ENCODE data around the gene ZNHIT2.

Gene ZNHIT2

GRCh38 chr11:65113839-65114238 lies 3.7 kb downstream of the ZNHIT2 start:
- DNase-seq, result no peak
- Histone ChIP-seq H4K20me1 (ENCODE audit: insufficient read depth, low read length) (peaks cover 30% of the 10 kb centered on the region), H3K4me1 (ENCODE audit: insufficient read depth, low read length) (peaks cover 72% of the 10 kb centered on the region), H2AFZ (ENCODE audit: low read depth, low read length) (no peak overlapping the region), H3K79me2 (ENCODE audit: insufficient read depth, low read length) (peaks cover 46% of the 10 kb centered on the region), H3K9ac (ENCODE audit: low read depth, low read length) (peak overlapping the region; percentile 93), H3K27me3 (ENCODE audit: insufficient read depth, low read length, poor library complexity) (no peaks in the 10 kb centered on the region), H3K4me2 (ENCODE audit: insufficient read depth, low read length) (peak overlapping the region; percentile 99), H3K36me3 (ENCODE audit: insufficient read depth, low read length) (peaks cover 52% of the 10 kb centered on the region), H3K4me3 (ENCODE audit: low read depth in 1 of 2, low read length in 2 of 2) (no peak overlapping the region; a peak in 1 of 4 replicates), H3K27ac (ENCODE audit: low read length) (no peak overlapping the region), H3K9me3 (ENCODE audit: insufficient read depth, low read length, severe bottlenecking) (no peaks in the 10 kb centered on the region)
- ATAC-seq (ENCODE audit: insufficient read depth, low read depth), result no peak
- no peak for TF ChIP-seq CTCF (IDR thresholded peaks at IDR 0.05; ENCODE audit: borderline replicate concordance, extremely low read depth, low read length, poor library complexity, severe bottlenecking)
- no peak for TF ChIP-seq EZH2 (IDR thresholded peaks at IDR 0.05; ENCODE audit: borderline replicate concordance, low read depth, low read length, severe bottlenecking)

- no peak for DNase-seq
- Histone ChIP-seq H4K20me1 (ENCODE audit: insufficient read depth, low read length) (peaks cover 30% of the 10 kb centered on the region), H3K9me3 (ENCODE audit: insufficient read depth, low read length, severe bottlenecking) (no peaks in the 10 kb centered on the region), H3K4me1 (ENCODE audit: insufficient read depth, low read length) (peaks cover 70% of the 10 kb centered on the region), H3K4me3 (ENCODE audit: low read depth in 1 of 2, low read length in 2 of 2) (peak overlapping the region; percentile 36 to 80; a peak in 3 of 4 replicates), H3K27ac (ENCODE audit: low read length) (peak overlapping the region; percentile 88), H3K9ac (ENCODE audit: low read depth, low read length) (peak overlapping the region; percentile 93), H3K4me2 (ENCODE audit: insufficient read depth, low read length) (peak overlapping the region; percentile 99), H2AFZ (ENCODE audit: low read depth, low read length) (peak overlapping the region; percentile 90), H3K79me2 (ENCODE audit: insufficient read depth, low read length) (peaks cover 46% of the 10 kb centered on the region), H3K36me3 (ENCODE audit: insufficient read depth, low read length) (peaks cover 51% of the 10 kb centered on the region), H3K27me3 (ENCODE audit: insufficient read depth, low read length, poor library complexity) (no peaks in the 10 kb centered on the region)
- TF ChIP-seq CTCF (IDR thresholded peaks at IDR 0.05; ENCODE audit: borderline replicate concordance, extremely low read depth, low read length, poor library complexity, severe bottlenecking), result no peak
- TF ChIP-seq EZH2 (IDR thresholded peaks at IDR 0.05; ENCODE audit: borderline replicate concordance, low read depth, low read length, severe bottlenecking), result no peak
- no peak for ATAC-seq (ENCODE audit: insufficient read depth, low read depth)
These were observed 4.1 kb downstream of the ZNHIT2 start for GRCh38 chr11:65113361-65113756.

- Histone ChIP-seq H3K36me3 (ENCODE audit: insufficient read depth, low read length) (peaks cover 54% of the 10 kb centered on the region), H3K4me3 (ENCODE audit: low read depth in 1 of 2, low read length in 2 of 2) (peak overlapping the region; percentile 36 to 80), H4K20me1 (ENCODE audit: insufficient read depth, low read length) (peaks cover 30% of the 10 kb centered on the region), H3K4me1 (ENCODE audit: insufficient read depth, low read length) (peaks cover 65% of the 10 kb centered on the region), H3K27ac (ENCODE audit: low read length) (peak overlapping the region; percentile 88), H3K27me3 (ENCODE audit: insufficient read depth, low read length, poor library complexity) (no peaks in the 10 kb centered on the region), H3K4me2 (ENCODE audit: insufficient read depth, low read length) (peak overlapping the region; percentile 99), H2AFZ (ENCODE audit: low read depth, low read length) (peak overlapping the region; percentile 90), H3K9ac (ENCODE audit: low read depth, low read length) (peak overlapping the region; percentile 93), H3K79me2 (ENCODE audit: insufficient read depth, low read length) (peaks cover 46% of the 10 kb centered on the region), H3K9me3 (ENCODE audit: insufficient read depth, low read length, severe bottlenecking) (no peaks in the 10 kb centered on the region)
- ATAC-seq (ENCODE audit: insufficient read depth, low read depth) (peak; percentile 53), DNase-seq (peak; percentile 74)
- TF ChIP-seq EZH2 (IDR thresholded peaks at IDR 0.05; ENCODE audit: borderline replicate concordance, low read depth, low read length, severe bottlenecking) (no peak), CTCF (IDR thresholded peaks at IDR 0.05; ENCODE audit: borderline replicate concordance, extremely low read depth, low read length, poor library complexity, severe bottlenecking) (peak; percentile 94)
These were observed 4.7 kb downstream of the ZNHIT2 start for GRCh38 chr11:65112546-65113360.

Measured in DND-41 (cell line).